ENCODE measurements around the gene NME2.

DNA sequence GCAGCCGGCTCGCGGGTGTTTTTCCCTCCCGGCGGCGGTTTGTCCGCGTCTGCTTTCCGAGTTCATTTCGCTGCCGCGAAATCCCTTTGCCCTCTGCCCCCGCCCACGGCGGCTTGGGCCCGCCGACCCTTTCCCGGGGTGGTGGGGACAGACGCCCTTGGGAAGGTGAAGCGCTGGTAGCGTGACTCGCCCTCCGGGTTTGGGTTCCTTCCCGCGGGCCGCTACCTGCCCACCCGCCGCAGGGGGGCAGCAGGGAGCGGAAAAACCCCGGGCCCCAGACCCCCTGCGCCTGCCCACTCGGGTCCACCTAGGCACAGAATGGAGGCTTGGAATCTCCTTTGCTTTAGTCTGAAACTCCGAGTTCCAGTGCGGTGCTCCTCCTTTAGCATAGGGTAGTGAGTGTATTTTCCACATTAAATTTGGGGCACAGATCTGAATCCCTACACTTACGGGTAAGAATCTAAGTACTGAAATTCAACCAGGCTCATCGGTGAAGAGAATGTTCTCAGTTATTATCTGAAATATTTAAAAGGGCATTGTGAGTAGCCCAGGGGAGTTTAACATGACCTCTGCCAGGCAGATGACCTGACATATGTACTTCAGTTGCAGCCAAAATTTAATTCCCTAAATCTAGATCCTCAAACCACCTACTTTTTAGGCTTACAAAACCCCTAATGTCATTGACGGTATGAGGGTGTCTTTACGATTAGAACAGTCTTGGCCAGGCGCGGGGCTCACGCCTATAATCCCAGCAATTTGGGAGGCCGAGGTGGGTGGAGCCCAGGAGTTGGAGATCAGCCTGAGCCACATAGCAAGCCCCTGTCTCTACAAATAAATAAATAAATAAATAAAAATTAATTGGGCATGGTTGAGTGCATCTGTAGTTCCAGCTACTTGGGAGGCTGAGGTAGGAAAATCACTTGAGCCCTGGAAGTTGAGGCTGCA lies 1.0 kb downstream of the NME2 start:
- TF ChIP-seq, protein P1, sequence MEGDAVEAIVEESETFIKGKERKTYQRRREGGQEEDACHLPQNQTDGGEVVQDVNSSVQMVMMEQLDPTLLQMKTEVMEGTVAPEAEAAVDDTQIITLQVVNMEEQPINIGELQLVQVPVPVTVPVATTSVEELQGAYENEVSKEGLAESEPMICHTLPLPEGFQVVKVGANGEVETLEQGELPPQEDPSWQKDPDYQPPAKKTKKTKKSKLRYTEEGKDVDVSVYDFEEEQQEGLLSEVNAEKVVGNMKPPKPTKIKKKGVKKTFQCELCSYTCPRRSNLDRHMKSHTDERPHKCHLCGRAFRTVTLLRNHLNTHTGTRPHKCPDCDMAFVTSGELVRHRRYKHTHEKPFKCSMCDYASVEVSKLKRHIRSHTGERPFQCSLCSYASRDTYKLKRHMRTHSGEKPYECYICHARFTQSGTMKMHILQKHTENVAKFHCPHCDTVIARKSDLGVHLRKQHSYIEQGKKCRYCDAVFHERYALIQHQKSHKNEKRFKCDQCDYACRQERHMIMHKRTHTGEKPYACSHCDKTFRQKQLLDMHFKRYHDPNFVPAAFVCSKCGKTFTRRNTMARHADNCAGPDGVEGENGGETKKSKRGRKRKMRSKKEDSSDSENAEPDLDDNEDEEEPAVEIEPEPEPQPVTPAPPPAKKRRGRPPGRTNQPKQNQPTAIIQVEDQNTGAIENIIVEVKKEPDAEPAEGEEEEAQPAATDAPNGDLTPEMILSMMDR (IDR thresholded peaks at IDR 0.05; ENCODE audit: insufficient read depth, low read length, poor library complexity, severe bottlenecking) = no peak
- no peak for TF ChIP-seq EZH2phosphoT487 (conservative IDR thresholded peaks at IDR 0.05; ENCODE audit: low read length)
